8988T (cell line): Measurements from ENCODE around the gene KCNK13.
A peak's percentile ranks its signal among the peaks of the same experiment; 100 is the strongest.
"Not testable (repeated sequence)": the region's sequence is repeated elsewhere in the genome, so short reads cannot be mapped to it uniquely, and the experiment has no call there.

Experiments used
- DNase-seq: peaks from one replicate; pipeline ENCODE4 v3.0.0; 2011

KCNK13 gene

DNA sequence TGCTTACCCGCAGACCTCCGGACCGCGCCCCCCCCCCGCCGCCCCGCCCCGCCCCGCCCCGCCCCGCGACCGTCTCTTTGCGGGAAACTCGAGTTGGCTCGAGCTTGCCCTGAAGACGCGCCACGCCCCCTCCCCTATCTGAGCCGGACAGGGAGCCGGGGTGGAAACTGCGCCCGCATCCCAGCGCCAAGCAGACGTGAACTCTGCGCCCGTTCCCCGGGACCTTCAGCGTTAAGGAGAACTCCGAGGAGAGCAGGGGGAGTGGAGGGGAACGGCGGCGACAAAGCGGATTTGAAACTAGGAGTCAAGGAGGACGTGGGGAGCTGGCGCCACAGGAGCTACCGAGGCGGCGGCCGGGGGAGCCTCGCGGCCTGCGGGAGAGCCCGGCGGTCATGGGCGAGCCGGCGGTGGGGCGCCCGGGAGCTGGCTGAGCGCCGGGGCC lies at the start of gene KCNK13:
TSS of gene KCNK13 (plus strand) at position 310 of the 442 bp plus-strand sequence. CDS start 212 bp downstream, outside the sequence.
- DNase-seq = no peak

DNA sequence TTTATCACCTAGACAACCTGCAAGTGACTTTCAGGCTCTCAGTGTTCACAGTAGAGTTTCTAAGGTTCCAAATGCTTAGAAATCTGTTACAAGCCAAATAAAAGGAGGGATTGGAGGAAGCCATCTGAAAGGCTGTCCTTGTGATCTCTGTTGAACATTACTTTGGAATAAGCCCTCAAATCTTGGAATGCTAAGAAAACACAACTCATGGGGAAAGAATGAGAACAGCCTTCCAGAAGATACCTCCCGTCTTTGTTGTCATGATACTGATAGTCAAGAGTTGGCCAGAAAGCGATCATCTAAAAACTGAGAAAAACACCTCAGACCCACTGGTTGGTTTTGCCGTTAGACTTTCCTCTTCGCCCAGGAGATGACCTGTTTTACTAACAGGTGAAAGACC lies 44.4 kb upstream of the KCNK13 start:
- no peak for DNase-seq

DNA sequence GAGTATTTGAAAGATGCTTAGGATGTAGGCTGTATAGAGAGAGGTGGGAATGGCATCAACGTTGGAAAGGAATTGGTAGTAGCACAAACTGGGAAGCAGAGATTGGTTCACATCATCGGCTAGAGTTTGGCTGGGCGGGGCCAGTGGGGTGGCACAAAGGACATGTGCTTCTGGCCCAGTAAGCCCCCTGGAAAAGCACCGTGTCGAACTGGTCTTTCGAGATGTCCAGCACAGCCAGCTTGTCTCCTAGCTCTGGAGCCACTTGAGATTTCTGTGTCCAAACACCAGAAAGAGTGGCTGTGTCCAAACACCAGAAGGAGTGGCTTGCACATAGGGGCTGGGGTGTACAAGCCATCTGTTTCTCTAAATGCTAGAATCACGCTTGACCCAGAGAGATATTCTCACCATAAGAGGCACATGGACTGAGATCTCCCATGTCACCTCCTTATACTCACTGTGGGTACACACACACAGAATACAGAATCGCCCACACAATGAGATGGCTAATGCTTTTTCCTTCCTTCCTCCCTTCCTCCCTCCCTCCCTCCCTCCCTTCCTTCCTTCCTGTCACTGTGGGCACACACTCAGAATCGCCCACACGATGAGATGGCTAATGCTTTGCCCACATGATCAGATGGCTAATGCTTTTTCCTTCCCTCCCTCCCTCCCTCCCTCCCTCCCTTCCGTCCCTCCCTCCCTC lies 41.8 kb upstream of the KCNK13 start:
- no peak for DNase-seq

DNA sequence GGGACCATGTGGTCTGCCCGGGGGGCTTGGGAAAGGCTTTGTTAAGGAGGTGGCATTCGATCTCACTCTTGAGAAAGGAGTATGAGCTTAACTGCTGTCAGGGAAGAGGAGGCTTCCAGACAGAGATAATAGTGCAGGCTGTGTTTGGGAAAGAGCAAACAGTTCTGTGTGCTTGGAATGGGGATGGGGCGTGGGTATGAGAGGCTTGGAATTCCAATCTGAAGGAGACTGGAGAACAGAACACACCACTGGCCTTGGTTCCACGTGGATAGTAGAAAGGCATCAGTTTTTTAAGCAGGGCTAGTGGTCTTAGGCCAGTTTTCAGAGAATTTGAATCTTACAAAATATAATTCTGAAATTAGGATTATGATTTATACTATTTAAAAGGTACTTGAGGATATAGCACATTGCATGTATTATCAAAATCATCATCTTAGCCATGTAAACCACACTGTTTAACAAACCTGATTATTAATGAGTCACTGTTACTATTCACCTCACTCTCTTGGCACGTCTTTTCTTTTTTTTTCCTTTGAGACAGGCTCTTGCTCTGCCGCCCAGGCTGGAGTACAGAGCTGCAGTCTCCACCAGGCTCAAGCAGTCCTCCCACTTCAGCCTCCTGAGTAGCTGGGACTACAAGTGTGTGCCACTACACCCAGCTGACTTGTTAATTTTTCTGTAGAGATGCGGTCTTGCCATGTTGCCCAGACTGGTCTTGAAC lies 38.5 kb upstream of the KCNK13 start:
- no peak for DNase-seq

DNA sequence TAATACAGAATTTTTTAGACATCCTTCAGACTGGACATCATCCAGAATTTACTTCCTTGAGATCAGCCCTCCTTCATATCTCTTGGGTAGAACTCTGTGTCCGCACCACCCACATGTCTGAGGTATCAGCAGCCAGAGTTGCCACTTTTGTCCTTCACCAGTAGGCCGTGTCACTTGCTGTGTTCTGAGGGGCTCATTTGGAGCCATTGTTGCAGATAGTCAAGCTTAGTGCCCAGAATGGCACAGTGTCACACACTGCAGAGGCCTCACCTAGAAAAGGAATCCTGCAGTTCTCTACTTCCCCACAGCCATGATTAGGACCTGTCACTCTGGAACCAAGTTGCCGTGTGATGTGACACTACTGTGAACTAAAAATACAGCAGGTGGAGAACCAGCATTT lies 36.9 kb upstream of the KCNK13 start:
- no peak for DNase-seq

GRCh38 chr14:90026608-90027007 lies 35.2 kb upstream of the KCNK13 start:
- DNase-seq = not testable (repeated sequence)

- no peak for DNase-seq
Measured at GRCh38 chr14:90027842-90028241, 34.0 kb upstream of the KCNK13 start.

GRCh38 chr14:90034156-90034555 lies 27.6 kb upstream of the KCNK13 start:
- DNase-seq = no peak

GRCh38 chr14:90034835-90035525 lies 26.8 kb upstream of the KCNK13 start:
- DNase-seq = no peak

DNA sequence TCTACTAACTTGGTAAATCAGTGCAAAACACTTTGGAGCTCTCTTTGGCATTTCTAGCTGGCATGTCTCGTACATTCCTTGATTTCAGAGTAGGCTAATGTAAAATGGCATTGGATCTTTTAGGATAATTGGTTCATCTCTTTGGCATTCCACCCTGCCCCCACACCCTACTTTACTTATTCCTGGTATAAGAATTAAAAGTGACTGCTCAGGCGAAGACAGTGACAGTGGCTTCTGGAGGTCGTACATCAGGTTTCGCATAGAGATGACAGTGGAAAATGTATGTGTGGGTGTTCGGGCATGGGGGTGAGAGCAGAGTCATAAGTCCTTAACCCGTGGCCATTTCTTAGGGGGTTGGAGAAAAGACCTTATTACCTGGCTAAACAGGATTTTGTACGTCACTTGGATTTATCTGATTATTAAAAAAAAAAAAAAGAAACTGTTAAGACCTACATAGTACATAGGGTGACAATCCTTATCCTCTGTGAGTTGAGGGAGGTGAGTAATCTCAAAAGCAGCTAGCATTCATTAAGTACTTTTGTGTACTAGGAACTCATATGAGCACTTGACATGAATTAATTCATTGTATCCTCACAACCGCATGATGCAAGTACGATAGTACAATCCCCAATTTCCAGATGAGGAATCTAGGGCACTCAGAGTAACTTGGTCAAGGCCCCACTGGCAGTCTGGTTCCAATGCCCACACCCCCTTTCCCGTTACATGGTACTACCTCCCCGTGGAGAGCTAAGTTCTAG lies 22.4 kb upstream of the KCNK13 start:
- DNase-seq = no peak

GRCh38 chr14:90040411-90040810 lies 21.4 kb upstream of the KCNK13 start:
- no peak for DNase-seq

GRCh38 chr14:90042496-90043252 lies 19.1 kb upstream of the KCNK13 start:
- DNase-seq = no peak

GRCh38 chr14:90045616-90046015 lies 16.2 kb upstream of the KCNK13 start:
- DNase-seq = no peak

GRCh38 chr14:90049390-90049789 lies 12.4 kb upstream of the KCNK13 start:
- no peak for DNase-seq

- no peak for DNase-seq
Measured at GRCh38 chr14:90050271-90050670, 11.5 kb upstream of the KCNK13 start.

- no peak for DNase-seq
Measured at GRCh38 chr14:90053044-90053443, 8.8 kb upstream of the KCNK13 start.

- no peak for DNase-seq
Measured at GRCh38 chr14:90054803-90055202, 7.0 kb upstream of the KCNK13 start.

GRCh38 chr14:90056826-90057225 lies 5.0 kb upstream of the KCNK13 start:
- DNase-seq = no peak

GRCh38 chr14:90058876-90059458 lies 2.8 kb upstream of the KCNK13 start:
- no peak for DNase-seq

- DNase-seq = peak; percentile 90
Measured at GRCh38 chr14:90060312-90060964, 1.4 kb upstream of the KCNK13 start.

- DNase-seq = peak; percentile 33
Measured at GRCh38 chr14:90060965-90061684, 669 bp upstream of the KCNK13 start.
